GM19324 (cell line): Measurements from ENCODE around the gene G3BP2.
A peak's percentile ranks its signal among the peaks of the same experiment; 100 is the strongest.
"Not testable (repeated sequence)": the region's sequence is repeated elsewhere in the genome, so short reads cannot be mapped to it uniquely, and the experiment has no call there.

Experiments used
- ATAC-seq: cut with Tn5 transposase; IDR thresholded peaks from one replicate; pipeline ENCODE4 v1.9.1; 2021; ENCODE audit warnings: mild to moderate bottlenecking, moderate library complexity; ENCODE audit not compliant: unreplicated experiment, low FRiP score

Gene G3BP2

DNA sequence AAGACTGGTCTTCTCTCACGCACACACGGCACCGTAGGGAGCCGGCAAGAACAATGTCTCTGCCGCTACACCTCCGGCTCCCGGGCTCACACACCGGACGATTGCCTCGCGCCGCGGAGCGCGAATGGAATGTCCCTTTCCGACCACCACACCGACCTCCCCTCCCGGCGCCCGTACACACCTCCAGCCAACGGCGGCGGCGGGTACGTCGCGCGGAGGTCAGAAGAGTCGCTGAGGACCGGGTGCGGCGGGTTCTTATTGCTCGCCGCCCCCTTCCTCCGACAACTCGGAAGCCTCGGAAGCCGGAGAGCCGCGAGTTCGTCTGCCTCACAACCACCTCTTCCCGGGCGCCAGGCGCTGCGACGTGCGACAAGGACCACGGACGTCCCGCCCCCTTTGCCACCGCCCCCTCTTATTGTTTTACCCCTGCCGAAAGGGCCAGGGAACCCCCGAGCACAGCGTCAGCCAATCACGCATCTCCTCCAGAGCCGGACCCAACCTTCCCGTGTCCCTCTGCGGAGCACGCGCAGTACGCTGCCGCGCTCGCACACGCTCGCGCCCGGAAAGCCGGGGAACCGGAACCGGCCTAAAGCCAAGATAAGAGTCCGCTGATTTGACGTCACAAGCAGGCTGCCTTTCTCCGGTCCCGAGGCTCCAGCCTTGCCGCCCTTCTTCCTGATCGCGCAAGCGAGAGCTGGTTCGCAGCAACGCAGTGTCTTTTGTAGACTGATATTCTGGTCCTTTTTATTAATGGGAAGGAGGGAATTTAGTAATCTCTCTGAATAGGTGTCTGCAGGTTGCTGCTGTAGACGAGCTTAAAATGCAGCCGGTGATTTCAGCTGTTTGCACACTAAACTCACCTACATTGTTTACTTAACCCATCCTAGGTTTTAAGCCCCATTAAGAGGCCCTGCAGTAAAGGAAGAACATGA, at the start of gene G3BP2:
G3BP2 (minus strand) TSS at position 385 of the 932 bp plus-strand sequence. CDS start 11,386 bp downstream, outside the sequence.
- peak; percentile 94 for ATAC-seq

DNA sequence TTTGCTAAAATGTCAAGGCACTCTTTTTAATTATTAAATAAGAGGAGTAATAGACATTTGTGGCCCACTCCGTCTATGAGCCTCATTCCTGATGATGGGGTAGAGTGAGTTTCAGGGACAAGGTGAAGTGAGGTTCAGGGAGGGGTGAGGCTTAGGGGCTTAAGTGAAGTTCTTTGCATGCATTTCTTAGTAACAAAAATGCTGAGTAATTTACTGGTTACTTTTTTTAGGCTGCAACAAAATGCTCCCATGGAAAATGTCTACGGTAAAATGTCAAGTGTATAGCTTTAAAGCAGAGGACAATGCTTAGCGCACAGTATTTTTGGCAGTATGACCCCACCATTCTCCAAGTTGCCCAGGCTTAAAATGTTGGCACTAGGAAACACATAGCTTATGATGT, 49.2 kb upstream of the G3BP2 start:
- no peak for ATAC-seq

DNA sequence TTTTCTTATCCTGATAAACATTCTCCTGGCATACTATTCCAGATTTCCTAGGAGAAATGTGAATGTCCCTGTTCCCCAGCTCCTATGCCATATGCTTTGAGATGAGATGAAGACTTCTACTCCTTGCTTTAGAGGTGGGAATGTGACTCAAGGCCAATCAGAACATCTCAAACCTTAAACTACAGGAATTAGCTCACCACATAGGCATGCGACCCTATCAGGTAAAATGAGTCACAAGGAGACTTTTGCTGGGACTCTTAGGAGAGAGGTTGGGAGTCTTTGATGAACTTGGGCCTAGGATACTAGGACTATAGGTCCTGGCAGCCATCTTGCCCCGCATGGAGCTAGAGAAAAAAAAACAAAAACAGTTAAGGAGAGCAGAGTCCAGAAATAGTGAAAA, 45.3 kb upstream of the G3BP2 start:
- ATAC-seq = no peak

DNA sequence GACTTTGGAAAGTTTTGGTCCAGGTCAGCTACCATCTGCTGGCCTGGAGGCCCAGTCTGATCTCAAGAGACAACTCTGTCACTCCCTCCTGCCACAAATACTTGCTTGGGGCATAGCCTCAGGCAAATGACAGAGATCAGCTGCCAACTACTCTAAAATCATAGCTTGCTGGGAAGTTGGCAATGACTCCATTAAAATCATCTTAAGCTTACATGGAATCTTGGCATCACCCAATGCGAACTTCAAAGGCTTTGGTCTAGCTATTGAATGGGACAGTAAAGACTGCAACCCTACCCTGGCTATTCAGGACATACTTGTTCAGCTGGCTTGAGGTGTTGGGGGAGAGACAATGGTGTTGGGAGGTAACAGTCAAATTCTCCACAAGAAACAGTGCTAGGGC, 44.2 kb upstream of the G3BP2 start:
- no peak for ATAC-seq

DNA sequence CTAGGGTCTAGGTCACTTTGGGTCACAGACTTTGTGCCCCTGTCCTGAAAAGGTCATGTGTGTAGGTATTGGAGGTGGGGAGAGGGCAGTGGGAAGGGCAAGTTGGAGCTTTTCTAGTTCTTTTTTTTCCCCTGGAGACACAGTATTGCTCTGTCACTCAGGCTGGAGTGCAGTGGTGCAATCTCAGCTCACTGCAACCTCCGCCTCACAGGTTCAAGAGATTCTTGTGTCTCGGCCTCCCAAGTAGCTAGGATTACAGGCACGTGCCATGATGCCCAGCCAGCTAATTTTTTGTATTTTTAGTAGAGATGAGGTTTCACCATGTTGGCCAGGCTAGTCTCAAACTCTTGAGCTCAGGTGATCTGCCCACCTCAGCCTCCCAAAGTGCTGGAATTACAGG, 42.8 kb upstream of the G3BP2 start:
- ATAC-seq = not testable (repeated sequence)

DNA sequence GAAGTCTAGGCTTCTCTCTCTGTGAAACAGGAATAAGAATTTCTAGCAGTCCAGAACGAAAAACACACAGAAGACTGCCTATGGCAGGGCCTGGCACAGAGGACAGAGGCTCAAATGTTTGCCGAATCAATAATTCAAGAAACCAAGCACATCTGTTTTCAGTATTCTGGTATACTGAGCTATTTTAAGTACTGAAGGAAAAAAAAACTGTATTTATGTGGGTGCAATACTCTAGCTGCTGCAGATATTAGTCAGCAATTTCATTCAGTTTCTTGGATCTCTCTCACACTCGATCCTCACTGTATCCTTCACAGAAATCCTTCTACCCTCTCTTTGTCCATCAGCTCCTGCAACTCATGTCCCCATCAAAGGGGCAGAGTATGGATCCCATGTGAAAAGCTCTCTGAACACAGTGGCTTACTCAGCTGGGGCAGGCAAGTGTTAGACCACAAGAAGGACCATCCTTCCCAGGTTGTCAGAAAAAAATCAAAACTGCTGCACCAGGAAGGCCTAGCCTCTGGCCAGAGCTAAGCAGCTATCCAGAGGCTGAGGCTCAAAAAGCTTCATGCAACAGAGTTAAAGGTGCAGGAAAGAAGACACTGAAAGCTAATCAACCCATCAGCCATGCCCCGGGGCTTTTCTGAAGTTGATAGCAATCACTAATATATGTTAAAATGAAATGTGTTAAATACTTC, 42.0 kb upstream of the G3BP2 start:
- no peak for ATAC-seq

DNA sequence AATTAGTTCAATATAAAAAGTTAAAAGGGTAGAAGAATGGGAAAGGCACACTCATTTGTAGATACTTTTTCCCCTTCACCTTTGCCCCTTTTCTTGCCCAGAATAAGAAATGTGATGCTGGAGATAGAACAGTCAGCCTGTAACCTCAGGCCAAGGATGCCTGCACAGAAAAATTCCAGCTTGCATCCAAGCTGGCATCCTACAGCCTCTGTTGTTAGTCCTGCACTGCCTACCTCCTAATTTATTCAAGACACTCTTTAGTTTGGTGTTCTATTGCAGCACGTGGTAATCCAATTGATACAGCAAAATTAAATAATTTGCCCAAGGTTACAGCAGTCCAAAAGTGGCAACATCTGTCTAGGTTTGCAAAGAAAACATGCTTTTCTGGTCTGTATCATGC, 41.5 kb upstream of the G3BP2 start:
- ATAC-seq = no peak

DNA sequence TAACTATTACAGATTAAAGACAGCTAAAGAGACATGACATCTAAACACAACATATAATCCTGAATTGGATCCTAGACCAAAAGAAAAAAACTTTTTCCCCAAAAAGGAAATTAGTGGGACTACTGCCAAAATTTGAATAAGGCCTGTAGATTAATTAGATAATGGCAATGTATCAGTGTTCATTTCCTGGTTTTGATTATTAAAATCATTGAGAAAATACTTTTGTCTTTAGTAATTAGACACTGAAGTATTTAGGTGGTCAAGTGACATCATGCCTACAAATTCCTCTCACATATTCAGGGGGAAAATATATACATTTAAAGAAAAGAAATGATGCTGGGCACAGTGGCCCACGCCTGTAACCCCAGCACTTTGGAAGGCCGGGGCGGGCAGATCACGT, 40.8 kb upstream of the G3BP2 start:
- no peak for ATAC-seq

DNA sequence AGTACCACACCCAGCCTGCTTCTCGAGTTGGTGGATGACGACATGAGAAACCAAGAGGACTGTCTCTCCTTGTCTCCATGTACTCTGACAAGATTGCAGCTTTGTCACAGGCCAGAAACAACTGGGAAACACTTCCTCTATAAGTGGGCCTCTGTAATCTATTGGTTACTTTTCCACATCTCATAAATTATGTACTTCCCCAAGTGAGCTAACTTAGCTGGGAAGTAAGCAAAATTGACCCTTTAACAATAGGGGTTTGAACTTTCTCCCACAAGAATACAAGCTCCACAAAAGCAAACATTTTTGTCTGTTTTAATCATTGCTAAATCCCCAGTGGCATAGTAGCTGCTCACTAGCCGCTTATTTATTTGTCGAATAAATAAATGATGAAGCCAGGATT, 37.0 kb upstream of the G3BP2 start:
- no peak for ATAC-seq

DNA sequence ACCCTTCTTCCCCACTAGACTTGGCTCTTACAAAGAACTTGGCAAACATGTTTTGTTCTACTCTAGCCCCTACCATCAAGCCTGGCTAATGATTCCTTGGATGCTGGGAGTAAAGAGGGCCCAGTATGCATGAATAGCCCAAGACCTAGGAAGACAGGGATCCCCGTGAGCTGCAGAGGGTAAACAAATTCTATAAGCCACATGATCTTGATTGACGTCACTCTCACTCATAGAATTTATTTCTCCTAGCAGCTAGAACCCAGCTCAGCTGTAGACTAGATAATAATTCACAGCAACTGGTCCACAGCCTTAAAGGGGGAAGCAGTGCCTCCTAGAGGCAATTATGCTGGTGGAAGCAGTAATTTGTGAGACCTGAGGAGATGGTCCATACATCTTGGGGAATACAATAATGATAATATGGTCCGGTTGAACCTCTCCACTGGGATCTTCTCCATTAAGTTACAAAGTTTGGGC, 35.0 kb upstream of the G3BP2 start:
- ATAC-seq = no peak

DNA sequence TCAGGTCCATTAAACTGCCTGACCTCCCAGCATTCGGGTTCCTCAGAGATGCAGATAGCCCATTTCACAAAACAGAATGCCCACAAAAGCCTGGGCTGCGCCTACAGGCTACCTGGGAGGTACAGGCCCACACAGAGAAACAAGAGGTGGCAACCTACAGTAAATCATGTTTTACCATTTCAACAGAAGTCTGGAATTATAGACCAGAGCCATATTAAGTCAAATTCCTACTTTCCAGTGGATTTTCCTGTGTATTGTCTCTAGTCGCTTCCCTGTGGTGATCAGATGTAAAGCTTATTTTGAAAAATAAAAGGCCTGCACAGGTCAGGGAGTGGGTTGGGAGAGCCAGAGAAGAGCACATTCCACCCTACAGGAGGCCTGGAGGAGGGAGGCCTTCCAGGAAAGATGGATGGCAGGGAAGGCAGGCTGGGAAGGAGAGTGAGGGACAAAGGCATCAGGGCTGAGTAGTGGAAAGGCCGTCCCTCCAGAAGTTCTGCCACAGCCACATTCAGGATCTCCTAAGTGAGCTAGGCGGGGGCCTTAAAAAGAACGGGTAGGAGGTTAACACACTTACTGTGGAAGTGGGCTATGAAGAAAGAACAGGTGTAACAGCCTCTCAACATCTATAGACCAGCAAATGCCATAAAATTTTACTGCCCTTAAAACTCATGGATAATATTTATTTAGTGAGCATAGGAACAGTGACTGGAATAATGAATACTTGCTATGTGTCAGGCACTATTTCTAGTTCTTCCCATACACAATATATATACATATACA, 32.2 kb upstream of the G3BP2 start:
- ATAC-seq = no peak

DNA sequence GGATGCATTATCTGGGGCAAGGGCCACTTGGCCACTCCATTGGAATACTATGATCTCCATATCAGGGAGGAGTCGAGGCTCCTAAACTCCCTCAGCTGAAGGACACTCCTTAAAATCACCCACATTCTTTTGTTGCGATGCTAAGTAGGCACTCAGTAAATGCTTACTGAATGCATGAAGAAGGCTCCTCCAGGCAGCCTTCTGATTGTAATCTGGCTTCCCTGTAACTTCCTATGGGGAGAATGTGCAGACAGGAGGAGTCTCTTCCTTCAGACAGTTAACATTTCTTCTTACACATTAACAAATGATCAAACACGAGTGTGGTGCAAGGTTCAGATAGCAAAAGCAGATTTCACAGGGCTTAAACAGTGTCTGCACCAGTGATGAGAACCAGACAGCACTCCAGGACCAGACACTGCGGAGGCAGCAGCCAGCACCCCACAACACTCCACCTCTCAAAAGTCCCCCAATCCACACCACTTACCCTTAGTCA, 29.8 kb upstream of the G3BP2 start:
- ATAC-seq = no peak

DNA sequence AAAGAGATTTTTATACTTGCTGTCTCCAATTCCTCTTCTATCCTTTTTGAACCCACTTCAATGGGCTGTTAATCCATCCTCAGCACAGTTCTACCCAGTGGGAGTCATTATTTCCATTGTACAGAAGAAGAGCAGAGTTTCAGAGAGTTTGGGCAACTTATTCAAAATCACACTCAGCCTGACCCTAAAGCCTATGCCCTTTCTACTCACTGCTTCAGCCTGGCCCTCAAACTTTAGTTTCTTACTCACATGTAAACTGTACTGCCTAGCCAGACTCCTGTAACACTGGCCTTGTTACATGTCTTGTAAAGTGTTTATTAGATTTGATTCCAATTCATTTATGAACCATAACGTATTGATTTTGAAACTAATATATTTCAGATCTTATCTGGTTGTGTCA, 26.1 kb upstream of the G3BP2 start:
- no peak for ATAC-seq

DNA sequence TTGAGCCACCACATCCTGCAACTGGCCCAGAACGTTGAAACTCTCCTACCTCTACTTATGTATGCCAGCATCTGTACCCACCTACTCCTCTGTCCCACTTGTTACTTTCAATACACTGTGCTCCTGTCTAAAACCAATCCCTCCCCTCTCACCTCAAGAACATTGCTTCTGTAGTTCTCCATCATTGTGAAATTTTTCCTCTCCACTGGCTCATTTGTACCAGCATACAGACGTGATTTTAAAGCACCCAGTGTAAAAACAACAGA, 25.7 kb upstream of the G3BP2 start:
- ATAC-seq = peak; percentile 44

DNA sequence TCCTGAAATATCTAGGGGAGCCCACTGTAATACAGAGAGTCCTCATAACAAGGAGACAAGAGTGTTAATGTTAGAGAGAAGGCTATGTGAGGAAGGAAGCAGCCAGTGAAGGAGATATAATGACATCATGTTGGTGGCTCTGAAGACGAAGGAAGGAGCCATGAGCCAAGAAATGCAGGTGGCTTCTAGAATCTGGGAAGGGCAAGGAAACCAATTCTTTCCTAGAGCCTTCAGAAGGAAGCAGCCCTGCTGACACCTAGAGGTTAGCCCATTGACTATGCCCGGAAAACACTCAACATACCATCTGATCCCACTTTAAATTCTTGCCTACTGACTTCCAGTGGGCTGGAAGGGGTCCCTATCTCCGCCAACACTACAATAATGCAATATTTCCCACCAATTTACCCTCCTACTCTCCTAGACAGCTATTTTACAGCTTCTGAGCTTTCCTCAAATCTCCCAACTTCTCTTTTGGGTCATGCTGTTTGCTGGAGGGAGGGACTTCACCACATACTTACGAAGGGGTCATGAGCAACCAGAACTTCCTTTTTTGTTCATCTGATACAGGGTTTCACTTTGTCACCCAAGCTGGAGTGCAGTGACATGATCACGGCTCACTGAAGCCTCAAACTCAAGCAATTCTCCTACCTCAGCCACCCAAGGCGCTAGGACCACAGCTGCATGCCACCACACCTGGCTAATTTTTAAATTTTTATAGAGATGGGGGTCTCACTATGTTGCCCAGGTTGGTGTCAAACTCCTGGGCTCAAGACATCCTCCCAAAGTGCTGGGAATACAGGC, 25.2 kb upstream of the G3BP2 start:
- ATAC-seq = peak; percentile 90

DNA sequence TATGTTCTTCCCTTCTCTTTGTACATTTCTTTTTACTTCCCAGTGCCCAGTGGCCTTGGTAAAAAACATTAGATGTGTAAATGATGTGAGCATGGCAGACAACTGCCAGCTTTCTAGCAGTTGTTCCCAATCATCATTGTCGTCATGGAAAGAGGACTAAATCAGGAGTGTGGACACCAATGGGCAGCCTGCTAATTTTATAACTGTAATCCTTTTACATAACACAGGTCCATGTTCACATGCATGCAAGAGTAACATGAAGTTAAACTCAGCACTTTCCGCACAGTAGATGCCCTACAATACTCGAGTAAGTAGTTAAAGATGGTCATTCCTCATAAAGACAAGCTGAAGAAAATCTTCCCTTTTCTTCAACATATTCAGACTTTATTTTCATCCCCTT, 23.4 kb upstream of the G3BP2 start:
- no peak for ATAC-seq

DNA sequence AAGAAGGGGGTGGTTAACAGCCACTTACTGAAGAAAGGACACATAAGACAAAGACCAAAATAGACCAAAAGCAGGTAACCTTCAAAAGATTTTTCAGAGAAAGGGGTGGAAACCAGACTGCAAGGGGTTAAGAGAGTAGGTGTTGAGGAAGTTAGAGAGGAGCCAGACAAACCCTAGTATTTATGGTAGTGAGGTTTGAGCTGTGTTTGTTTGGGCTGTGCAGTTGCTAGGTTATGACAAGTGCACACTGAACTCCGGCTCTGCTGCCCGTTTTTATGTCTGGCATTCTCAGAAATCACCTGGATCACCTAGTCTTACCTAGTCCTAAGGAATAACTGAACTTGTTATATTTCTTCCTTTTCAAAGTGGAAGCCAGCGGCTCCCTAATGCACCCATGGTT, 22.9 kb upstream of the G3BP2 start:
- ATAC-seq = no peak

DNA sequence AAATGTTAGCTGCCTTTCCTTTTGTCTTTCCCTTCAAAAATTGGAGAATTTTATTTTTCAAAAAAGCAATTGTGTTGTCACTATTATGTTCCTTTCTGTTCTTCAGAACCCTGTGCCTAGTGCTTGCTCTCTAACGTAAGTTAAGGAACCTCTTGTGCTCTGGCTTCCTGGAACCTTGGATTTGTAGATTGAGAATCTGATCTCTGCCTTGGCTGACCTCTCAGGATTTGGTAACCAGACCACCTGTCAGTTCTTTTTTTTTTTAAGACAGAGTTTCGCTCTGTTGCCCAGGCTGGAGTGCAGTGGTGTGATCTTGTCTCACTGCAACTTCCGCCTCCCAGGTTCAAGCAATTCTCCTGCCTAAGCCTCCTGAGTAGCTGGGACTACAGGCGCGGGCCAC, 18.9 kb upstream of the G3BP2 start:
- not testable (repeated sequence) for ATAC-seq

DNA sequence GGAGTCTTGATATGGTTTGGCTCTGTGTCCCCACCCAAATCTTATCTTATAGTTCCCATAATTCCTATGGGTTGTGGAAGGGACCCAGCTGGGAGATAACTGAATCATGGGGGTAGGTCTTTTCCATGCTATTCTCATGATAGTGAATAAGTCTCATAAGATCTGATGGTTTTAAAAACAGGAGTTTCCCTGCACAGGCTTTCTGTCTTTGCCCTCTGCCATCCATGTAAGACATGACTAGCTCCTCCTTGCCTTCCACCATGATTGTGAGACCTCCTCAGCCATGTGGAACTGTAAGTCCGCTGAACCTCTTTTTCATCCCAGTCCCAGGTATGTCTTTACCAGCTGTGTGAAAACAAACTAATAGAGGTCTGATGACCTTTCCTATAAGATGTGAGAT, 13.9 kb upstream of the G3BP2 start:
- not testable (repeated sequence) for ATAC-seq

DNA sequence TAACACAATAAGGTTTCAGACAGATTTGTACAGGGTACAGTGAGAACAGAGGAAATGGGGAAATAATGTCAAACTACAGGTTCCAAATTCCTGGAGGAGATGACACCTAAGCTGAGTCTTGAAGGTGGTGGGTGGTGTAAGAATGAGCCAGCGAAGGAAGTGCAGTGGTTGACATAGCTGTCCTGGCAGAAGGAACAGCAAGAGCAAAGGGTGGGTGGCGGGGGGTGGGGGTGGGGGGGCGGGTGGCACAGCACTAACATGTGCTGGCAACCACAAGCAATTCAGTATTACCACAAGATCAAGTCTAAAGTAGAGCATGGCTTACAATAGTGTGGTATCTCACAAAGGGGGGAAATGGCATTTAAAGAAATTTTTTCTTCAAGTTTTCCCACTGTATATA, 13.1 kb upstream of the G3BP2 start:
- no peak for ATAC-seq
